ENCODE results near the gene RNF222.

- TF ChIP-seq CTCF (IDR thresholded peaks at IDR 0.05) (no peak), POLR2AphosphoS5 (IDR thresholded peaks at IDR 0.05; ENCODE audit: low read depth, low read length) (no peak), TCF12 (IDR thresholded peaks at IDR 0.05) (no peak)
- TF ChIP-seq, protein P1, sequence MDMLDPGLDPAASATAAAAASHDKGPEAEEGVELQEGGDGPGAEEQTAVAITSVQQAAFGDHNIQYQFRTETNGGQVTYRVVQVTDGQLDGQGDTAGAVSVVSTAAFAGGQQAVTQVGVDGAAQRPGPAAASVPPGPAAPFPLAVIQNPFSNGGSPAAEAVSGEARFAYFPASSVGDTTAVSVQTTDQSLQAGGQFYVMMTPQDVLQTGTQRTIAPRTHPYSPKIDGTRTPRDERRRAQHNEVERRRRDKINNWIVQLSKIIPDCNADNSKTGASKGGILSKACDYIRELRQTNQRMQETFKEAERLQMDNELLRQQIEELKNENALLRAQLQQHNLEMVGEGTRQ (IDR thresholded peaks at IDR 0.05; ENCODE audit: borderline replicate concordance, low read depth, low read length), result no peak
These were observed 21.7 kb upstream of the RNF222 start for GRCh38 chr17:8419305-8419704.

Data from SK-N-SH (cell line).